GM18505 (cell line): Measurements from ENCODE around the gene PREX1.
"Not testable (repeated sequence)": the region's sequence is repeated elsewhere in the genome, so short reads cannot be mapped to it uniquely, and the experiment has no call there.

Source experiments
- ATAC-seq: cut with Tn5 transposase; IDR thresholded peaks from one replicate; pipeline ENCODE4 v1.9.1; 2021; ENCODE audit not compliant: unreplicated experiment
- POLR2A ChIP-seq: IDR thresholded peaks from 4 replicates; pipeline ENCODE4 v1.6.1; 2011; ENCODE audit warnings: borderline replicate concordance; ENCODE audit not compliant: insufficient read depth, insufficient read length; ENCODE audit errors: extremely low read depth

The PREX1 gene

DNA sequence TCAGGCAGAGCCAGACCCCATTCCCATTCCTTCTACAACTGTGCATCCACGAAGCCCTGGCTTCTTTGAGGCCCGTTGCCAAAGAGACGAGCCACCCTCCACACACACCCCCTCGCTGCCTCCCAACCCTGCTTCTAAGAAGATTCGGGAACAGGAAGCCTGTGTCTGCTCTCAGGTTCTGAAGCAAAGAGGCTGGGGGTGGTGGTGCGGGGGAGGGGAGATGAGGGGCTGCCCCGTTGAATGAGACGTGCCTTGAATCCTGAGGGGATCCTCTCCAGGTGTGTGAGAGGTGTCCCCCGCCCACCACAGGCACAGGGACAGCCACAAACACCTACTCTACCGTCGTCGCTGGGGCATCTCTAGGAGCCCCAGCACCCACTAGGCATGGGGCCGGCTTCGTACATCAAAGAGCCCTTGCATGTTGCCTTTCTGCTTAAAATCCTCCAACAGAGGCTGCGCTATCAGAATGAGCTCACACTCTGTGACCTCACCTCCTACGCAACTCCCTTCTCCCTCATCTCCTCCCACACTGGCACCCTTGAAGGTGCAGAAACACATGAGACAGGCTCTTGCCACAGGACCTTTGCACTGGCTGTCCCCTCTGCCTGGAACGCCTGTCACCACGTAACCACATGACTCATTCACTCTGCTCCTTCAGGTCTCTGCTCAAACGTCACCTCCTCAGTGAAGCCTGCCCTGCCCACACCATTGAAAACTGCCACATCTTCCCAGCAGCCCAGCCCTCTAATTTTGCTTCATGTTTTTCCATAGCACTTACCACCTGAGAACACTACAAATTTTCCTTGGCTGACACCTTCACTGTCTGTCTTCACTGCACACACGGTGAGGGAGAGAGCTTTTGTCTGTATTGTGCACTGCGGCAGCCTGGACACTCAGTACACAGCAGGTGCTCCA, 58.5 kb downstream of the PREX1 start:
- no peak for ATAC-seq

DNA sequence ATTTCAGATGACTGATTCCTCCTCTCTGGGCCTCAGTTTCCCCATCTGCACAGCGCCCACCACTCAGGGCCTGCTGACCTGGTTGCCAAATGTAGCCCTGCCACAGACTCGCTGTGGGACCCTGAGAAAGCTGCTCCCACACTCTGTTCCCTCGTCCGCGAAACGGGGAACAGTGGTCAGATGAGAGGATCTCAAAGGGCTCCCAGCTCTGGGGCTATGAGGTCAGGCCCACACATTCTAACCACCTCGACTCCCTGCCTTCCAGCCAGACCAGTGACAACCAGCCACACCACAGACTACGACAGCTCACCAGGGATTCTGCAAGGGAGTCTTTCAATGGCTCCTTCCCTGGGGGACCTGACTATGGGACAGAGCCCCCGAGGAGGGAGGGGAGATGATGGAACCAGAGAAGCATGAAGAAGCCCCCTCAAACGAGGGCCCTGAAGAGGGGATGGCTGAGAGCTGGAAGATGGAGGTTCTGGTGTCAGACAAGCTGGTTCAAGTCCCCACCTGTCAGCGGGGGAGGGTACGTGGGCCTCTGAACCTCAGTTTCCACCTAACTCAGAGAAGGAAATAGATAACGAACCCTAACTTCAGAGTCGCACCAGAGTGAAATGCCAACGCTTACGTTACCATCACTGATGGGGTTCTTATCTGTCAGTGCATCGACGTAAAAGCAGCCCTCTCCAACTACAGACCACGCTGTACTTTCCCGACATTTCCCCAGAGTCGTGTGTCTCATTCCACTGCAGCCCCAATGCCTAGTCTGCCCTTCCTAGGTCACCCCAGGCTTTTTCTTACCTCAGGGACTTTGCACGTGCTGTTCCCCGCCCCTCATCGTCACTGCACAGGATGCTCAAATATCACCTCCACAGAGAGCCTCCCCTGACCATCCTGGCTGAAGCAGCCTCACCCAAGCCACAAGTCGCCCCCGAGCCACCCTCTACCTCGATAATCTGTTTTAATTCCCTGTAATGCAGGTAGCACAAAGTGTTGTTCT, 60.5 kb downstream of the PREX1 start:
- no peak for TF ChIP-seq POLR2A
- no peak for ATAC-seq

More for the DNA sequence above, 58.5 kb downstream of the PREX1 start:
- no peak for TF ChIP-seq POLR2A

DNA sequence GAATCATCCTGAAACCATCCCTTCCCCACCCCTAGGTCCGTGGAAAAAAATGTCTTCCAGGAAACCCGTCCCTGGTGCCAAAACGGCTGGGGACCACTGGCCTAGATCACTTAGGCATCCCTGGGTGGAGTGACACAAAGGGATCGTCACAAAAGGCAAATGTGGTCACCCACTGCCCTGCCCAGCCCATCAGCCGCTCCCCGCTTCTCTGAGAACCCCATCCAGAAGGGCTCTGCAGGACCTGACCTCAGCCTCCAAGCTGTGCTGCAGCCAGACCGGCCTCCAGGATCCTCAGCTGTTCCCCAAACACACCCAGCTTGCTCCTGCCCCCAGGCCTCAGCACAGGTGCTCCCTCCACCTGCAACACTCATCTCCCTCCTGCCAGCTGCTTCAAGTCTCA, 61.6 kb downstream of the PREX1 start:
- TF ChIP-seq POLR2A = no peak
- no peak for ATAC-seq

DNA sequence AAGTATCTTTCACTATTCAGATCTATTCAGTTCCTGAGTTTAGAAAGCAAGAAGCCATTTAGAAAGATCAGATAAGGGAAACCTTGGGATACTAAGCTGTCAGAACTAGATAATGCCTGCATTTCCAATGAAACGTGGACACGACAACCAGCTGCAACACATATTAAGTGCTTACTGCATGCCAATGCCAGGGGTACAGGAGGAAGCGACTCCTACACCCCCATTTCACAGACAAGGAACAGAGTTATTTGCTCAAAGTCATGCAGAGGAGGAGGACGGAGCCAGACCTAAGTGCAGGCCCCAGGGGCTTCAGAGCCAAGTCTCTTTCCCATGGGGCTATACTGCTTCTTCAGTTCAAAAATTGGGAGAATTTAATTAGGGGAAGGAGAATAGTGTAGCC, 62.4 kb downstream of the PREX1 start:
- no peak for ATAC-seq

DNA sequence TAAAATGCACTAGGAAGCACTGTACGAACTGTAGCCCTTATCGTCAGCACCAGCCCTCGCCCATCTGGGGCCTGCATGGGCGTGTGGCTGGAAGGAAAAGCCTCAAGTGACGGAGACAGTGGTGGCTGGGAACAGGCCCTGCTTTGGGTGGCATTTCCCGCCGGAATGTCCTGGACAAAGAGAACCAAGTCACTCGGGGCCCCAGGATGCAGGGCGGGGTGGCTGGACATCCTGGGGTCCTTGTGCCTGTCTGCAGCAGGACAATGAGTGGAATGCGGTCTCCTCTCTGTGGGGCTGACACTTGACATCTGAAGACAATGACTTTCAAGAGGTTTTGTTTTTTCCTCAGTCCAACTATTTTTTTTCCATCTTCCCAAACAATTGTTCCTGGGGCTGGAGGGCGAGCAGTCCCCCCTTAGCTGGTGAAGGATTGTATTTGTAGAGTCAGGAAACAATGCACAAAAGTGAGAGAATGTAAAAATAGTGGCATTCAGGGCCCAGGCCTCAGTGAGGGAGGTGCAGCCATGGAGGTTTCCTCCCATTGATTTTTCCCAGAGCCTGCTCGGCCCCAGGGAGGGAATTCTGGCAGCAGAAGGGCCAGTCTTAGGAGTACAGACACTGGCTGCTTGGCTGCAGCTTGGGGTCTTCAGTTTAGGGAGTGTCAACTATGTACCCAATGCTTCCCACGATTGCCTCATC, 64.4 kb downstream of the PREX1 start:
- no peak for TF ChIP-seq POLR2A
- ATAC-seq = no peak

More for the DNA sequence above, 62.4 kb downstream of the PREX1 start:
- TF ChIP-seq POLR2A = no peak

DNA sequence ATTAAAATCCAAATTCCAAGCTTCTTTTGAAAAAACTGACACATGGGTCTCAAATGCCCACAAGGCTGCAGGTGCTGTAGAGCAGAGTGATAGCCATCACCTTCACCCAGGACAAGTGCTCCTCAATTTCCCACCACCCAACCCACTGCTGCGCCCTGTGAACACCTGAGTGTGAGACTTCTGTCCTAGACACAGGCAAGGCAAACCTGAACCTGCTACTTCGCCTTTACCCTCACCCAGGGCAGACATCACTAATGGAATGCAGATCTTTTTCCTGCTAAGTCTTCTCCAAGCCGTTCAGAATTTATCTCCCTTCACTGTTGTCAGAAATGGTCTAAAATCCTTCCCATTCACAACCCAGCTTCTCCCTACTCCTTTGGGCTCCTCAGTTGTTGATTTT, 65.9 kb downstream of the PREX1 start:
- no peak for ATAC-seq
- no peak for TF ChIP-seq POLR2A

DNA sequence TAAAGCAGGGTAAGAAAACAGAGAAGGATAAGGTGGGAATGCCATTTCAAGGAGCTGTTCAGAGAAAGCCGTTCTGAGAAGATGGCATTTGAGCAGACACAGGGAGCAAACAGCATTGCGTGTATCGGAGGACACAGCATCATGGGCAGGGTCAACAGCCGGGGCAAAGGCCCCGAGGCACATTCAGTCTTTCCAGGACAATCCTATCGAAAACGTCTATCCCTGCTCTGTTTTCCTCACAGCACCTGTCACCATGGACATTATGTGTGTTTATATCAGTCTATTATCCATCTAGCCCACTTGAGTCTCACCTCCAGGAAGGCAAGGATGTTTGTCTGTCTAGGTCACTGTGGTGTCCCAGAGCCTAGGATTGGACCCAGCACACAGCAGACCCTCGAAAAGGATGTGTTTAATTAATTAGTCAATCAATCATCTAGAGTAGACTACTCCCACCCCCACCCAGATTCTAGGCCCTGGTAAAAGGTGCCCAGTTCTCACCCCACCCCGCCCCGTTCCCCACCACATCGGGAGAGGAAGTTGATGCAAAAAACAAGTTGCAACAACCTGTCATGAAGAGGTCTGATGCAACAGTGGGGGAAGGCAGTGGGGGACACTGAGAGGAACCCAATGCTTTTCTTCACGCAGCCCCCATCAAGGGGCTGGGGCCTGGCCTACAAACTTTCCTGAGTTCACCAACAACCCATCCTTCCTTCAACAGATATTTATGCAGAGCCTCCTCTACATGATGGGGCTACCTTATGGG, 66.6 kb downstream of the PREX1 start:
- TF ChIP-seq POLR2A = no peak
- no peak for ATAC-seq

DNA sequence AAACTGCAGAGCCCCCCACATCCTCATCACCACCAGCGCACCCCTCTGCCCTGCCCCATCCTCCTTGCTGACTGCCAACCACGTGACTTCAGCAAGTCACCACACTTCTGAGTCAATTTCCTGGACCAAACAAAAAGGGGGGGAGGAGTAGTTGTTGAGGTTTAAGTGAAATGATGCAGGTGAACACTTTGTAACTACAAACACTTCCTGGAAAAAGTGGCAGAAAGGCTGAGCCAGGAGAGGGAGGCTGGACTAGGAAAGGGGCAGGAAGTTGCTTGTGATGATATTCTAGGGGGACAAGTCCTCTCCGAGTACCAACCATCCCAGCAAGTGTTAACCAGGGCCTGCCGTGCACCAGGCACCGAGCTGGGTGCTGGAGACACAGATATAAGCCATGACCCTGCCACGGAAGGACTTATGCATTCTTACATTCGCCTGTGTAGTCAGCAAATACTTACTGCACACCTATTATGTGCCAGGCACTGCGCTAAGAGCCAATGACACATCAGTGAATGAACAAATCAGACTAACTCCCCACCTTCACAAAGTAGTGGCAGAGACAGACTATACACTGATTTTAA, 67.3 kb downstream of the PREX1 start:
- no peak for ATAC-seq
- TF ChIP-seq POLR2A = no peak

DNA sequence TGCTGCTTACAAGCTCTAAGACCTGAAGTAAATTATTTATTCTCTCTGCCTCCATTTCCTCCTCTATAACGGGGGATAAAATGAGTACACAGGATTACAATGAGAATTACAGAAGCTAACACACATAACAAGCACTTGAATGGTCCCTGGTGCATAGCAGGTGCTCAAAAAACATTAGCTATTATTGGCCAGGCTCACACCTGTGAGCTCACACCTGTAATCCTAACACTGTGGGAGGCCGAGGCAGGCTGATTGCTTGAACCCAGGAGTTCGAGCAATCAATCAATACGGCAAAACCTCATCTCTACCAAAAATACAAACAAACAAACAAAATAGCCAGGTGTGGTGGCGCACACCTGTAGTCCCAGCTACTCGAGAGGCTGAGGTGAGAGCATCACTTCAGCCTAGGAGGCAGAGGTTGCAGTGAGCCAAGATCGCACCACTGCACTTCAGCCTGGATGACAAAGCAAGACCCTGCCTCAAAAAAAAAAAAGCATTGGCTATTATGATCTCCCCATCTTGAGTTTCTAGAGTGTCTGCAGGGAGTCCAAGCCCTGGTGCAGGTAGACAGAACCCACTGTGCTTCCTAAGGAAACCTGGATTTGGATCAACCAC, 68.1 kb downstream of the PREX1 start:
- no peak for ATAC-seq
- TF ChIP-seq POLR2A = no peak

DNA sequence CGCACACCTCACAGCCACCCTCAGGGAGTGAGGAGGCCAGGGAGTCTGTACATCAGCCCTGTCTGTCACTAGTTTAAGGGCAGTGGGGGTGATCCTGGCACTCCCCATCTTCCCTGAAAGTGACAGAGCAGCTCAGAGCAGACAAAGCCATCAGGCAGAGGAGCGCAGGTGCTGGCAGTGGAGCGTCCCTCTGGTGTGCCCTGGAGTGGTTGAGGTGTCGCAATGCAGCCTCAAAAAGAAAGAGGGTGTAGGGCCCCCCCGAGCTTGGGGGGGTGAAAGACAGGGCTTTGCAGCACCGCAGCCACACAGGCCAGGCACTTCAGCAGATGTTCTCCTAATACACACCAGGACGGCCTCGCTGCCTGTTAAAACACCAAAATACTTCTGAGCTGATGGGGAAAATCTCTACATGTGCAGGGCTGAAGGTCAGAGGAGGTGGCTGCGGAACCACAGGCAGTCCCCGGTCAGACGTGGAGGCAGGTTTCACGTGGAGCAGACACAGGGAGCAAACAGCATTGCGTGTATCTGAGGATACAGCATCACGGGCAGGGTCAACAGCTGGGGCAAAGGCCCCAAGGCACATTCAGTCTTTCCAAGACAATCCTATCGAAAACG, 69.5 kb downstream of the PREX1 start:
- no peak for TF ChIP-seq POLR2A
- no peak for ATAC-seq

DNA sequence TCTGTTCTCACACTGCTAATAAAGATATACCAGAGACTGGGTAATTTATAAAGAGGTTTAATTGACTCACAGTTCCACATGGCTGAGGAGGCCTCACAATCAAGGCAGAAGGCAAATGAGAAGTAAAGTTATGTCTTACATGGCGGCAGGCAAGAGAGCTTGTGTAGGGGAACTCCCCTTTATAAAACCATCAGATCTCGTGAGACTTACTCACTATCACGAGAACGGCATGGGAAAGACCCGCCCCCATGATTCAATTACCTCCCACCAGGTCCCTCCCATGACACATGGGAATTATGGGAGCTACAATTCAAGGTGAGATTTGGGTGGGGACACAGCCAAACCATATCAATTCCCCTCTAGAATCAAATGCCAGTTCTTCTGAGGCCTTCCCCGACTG, 71.0 kb downstream of the PREX1 start:
- not testable (repeated sequence) for ATAC-seq

DNA sequence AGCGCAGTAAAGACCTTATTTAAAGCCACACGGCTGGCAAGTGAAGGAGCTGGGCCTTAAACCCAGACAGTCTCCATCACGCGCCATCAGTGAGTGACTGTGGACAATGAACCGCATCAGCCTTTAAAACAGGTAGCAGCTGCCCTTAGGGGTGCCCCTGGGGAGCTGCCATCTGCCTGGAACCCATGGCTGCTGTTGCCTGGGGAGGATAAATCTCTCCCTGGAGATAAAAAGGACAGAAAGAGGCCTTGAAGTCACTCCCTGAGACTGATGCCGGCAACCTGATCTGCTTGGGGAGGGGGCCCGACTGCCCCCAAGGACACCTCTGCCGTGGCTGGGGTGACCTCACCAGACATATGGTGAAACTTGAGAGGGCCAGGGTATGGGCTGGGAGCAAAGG, 73.5 kb downstream of the PREX1 start:
- no peak for TF ChIP-seq POLR2A

DNA sequence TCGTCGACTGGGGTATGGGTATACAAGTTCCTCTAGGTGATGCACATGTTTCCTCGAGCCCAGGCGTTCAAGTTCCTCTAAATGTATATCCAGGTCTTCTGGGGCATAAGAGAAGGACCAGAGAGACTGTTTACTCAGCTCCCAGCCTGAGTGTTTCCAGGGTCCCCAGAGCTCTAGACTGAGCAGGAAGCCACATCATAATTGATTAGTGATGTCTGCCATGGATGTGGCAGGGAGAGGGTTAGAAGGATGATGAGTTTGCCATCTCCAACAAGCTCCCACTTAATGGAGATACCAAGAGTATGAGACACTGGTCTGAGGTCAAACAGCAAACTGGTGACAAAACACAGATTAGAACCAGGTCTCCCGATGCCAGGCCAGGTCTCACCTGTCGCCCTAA, 74.8 kb downstream of the PREX1 start:
- TF ChIP-seq POLR2A = no peak
- no peak for ATAC-seq

More for the DNA sequence above, 73.5 kb downstream of the PREX1 start:
- no peak for ATAC-seq
